Suppressor macrophage treated with lipopolysaccharide for 1 hour (primary cell): ENCODE results near the gene FMN1.
A peak's percentile ranks its signal among the peaks of the same experiment; 100 is the strongest.

Experiments used
- DNase-seq, 3 donors: peaks; one replicate each; pipeline ENCODE4 v3.0.0-alpha.2; 2020 to 2022

The FMN1 gene

GRCh38 chr15:33194704-33195670 lies at the start of gene FMN1:
Gene FMN1 (minus strand): TSS chr15:33194714. CDS start chr15:33154914, 39,800 bp downstream.
- DNase-seq, result peak; percentile 95 to 98 (median 96)

GRCh38 chr15:33243869-33244268 lies 49.4 kb upstream of the FMN1 start:
- DNase-seq, result peak; percentile 46 to 66 (median 53)

- DNase-seq, result peak in 2 of 3 donors; percentile 2 to 24
Measured at GRCh38 chr15:33243393-33243792, 48.9 kb upstream of the FMN1 start.

- peak; percentile 33 to 57 (median 52) for DNase-seq
Measured at GRCh38 chr15:33242669-33243191, 48.2 kb upstream of the FMN1 start.

- no peak for DNase-seq
Measured at GRCh38 chr15:33242165-33242564, 47.7 kb upstream of the FMN1 start.

GRCh38 chr15:33236841-33237509 lies 42.5 kb upstream of the FMN1 start:
- DNase-seq, result peak; percentile 16 to 53 (median 31)

- DNase-seq, result peak; percentile 45 to 52 (median 50)
Measured at GRCh38 chr15:33234020-33234461, 39.5 kb upstream of the FMN1 start.

GRCh38 chr15:33226559-33227181 lies 32.2 kb upstream of the FMN1 start:
- DNase-seq, result peak; percentile 81 to 92 (median 82)

GRCh38 chr15:33218071-33218491 lies 23.6 kb upstream of the FMN1 start:
- no peak for DNase-seq

- peak; percentile 68 to 77 (median 71) for DNase-seq
Measured at GRCh38 chr15:33215941-33216872, 21.7 kb upstream of the FMN1 start.

- peak; percentile 54 to 62 (median 56) for DNase-seq
Measured at GRCh38 chr15:33211176-33211808, 16.8 kb upstream of the FMN1 start.

- peak; percentile 44 to 54 (median 52) for DNase-seq
Measured at GRCh38 chr15:33209575-33210481, 15.3 kb upstream of the FMN1 start.

GRCh38 chr15:33207646-33208045 lies 13.1 kb upstream of the FMN1 start:
- no peak for DNase-seq

- no peak for DNase-seq
Measured at GRCh38 chr15:33206366-33206765, 11.9 kb upstream of the FMN1 start.

- DNase-seq, result no peak
Measured at GRCh38 chr15:33204926-33205325, 10.4 kb upstream of the FMN1 start.

GRCh38 chr15:33204087-33204486 lies 9.6 kb upstream of the FMN1 start:
- DNase-seq, result no peak

- peak; percentile 81 to 86 (median 84) for DNase-seq
Measured at GRCh38 chr15:33201491-33202231, 7.1 kb upstream of the FMN1 start.

GRCh38 chr15:33200903-33201302 lies 6.4 kb upstream of the FMN1 start:
- no peak for DNase-seq

- no peak for DNase-seq
Measured at GRCh38 chr15:33200444-33200843, 5.9 kb upstream of the FMN1 start.
